ENCODE data around the gene SLC7A14. TPM values are rescaled to one million over a fixed set of nuclear protein-coding genes. Genes with fewer than 3 reads are reported as not detected.

Gene SLC7A14
- total RNA-seq, 1 donor from 2014 or later, result 6.2 TPM

DNA sequence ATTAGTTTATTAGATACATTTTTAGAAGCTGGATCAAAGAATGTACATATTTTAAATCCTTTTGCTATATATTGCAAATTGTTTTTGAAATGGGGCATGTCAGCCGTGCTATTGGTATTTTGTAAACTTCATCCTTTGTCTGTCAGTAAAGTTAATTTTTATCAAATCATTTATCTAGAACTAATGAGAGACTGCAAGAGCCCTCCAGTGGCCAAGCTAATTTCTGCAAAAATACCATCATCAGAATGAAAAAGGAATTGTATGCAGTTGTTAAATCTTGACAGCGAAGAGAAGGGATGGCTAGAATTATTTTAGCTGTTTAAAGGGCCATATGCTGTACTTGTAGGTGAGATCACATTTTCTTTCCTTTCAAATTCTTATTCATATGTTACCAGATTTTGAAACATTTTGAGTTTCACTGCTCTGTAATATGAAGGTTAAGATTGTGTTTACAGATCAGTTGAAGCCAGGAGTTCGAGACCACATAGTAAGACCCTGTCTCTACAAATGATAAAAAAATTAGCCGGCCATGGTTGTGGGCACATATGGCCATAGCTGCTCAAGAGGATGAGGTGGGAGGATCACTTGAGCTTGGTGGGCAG lies 175.3 kb downstream of the SLC7A14 start:
- no peak for DNase-seq
- no peaks in the 10 kb centered on the region for H3K9me3 Mint-ChIP-seq (ENCODE audit: unreplicated experiment)
- no peak overlapping the region for H3K4me3 Mint-ChIP-seq (ENCODE audit: unreplicated experiment)
- TF ChIP-seq, protein P1, sequence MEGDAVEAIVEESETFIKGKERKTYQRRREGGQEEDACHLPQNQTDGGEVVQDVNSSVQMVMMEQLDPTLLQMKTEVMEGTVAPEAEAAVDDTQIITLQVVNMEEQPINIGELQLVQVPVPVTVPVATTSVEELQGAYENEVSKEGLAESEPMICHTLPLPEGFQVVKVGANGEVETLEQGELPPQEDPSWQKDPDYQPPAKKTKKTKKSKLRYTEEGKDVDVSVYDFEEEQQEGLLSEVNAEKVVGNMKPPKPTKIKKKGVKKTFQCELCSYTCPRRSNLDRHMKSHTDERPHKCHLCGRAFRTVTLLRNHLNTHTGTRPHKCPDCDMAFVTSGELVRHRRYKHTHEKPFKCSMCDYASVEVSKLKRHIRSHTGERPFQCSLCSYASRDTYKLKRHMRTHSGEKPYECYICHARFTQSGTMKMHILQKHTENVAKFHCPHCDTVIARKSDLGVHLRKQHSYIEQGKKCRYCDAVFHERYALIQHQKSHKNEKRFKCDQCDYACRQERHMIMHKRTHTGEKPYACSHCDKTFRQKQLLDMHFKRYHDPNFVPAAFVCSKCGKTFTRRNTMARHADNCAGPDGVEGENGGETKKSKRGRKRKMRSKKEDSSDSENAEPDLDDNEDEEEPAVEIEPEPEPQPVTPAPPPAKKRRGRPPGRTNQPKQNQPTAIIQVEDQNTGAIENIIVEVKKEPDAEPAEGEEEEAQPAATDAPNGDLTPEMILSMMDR (IDR thresholded peaks at IDR 0.05; ENCODE audit: partially characterized antibody, unreplicated experiment), result peak; percentile 32
- H3K4me1 Mint-ChIP-seq (ENCODE audit: low read depth, unreplicated experiment), result no peaks in the 10 kb centered on the region
- no peaks in the 10 kb centered on the region for H3K36me3 Mint-ChIP-seq (ENCODE audit: unreplicated experiment)
- H3K27ac Mint-ChIP-seq (ENCODE audit: unreplicated experiment), result no peak overlapping the region
- no peaks in the 10 kb centered on the region for H3K27me3 Mint-ChIP-seq (ENCODE audit: unreplicated experiment)

Small RNAs within 50 kb of the gene (microRNA-seq; reads per million reads assigned to microRNA genes)
- gene MIR6828 (ENCODE audit: unreplicated experiment), result not detected

Other genes starting within 250 kb of the SLC7A14 start
- 52.3 TPM for gene SKIL, start 228.4 kb downstream of the SLC7A14 start, total RNA-seq (ENCODE audit: unreplicated experiment)
- gene CLDN11, start 167.2 kb downstream of the SLC7A14 start, total RNA-seq (ENCODE audit: unreplicated experiment), result 0.44 TPM